Transverse colon (tissue), 3 donors: Measurements from ENCODE around the gene A4GALT.

Experiments used
- CTCF ChIP-seq, 5 experiments: fragments of 200-600 bp in 3 of 5; fragments of 450-650 bp in 2 of 5; sonication (generic) in 3 of 5; IDR thresholded peaks; 1 replicate in 2 of 5; 2 replicates in 3 of 5; pipeline ENCODE4 v1.5.1; 2016 to 2017; ENCODE audit warnings: antibody characterized with exemption in 5 of 5, inconsistent platforms in 3 of 5, mild to moderate bottlenecking in 2 of 5, moderate library complexity in 1 of 5
- POLR2A ChIP-seq: fragments of 450-650 bp; IDR thresholded peaks from one replicate; pipeline ENCODE4 v1.6.1; 2016; ENCODE audit warnings: antibody characterized with exemption, mild to moderate bottlenecking, moderate library complexity

DNA sequence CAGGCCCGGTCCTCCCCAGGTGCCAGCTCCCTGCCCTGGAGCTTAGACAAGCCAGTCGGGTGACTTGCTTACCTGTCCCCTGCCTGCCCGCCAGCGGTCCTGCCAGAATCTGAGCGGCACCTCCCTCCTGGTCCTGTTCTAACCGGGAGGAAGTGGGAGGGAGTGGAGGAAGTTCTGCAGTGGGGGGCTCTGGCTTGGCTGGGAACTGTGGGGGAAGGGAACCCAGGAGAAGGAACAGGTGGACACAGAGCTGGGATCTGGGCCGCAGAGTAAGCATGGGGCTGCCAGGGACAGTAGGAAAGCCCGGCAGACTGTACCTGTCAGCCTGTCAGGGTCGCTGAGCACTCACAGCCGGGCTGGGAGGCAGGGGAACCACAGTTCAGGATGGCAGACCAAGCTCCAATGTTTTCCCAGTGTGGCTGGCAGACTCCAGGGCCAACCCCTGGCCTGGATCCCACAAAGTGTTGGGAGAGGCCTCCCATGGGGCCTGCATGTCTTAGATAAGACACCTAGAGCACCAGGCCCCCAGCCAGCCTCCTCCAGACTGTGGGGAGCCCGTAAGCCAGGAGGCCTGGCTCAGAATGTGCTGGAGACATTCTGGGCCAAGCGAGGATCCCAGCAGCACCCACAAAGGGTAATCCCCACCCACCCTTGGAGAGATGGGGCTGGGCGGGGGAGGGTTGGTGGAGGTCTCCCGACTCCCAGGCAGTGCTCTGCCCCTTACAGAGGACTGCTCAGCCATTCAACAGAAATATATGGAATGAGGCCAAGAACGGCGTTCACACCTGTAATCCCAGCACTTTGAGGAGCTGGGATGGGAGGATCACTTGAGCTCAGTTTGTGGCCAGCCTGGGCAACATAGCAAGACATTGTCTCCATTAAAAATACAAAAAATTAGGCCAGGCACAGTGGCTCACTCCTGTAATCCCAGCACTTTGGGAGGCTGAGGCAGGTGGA lies 73.8 kb downstream of the A4GALT start:
- no peak for TF ChIP-seq POLR2A
- no peak for TF ChIP-seq CTCF (IDR thresholded peaks at IDR 0.05)
